HepG2 (cell line): ENCODE data around the gene CACNG1. TPM values are rescaled to one million over a fixed set of nuclear protein-coding genes. Genes with fewer than 3 reads are reported as not detected.

ENCODE experiments used
- ATAC-seq: fragments of 200-7000 bp; cut with Tn5 transposase; 3 replicates; pipeline ENCODE4 v1.9.1; 2020; ENCODE audit warnings: mild to moderate bottlenecking, moderate library complexity
- BruUV-seq: library from RNA; stranded (reverse); fragments of 400-500 nt; replicated peaks from 2 replicates; lab custom pipeline; 2021; lab: Mats Ljungman, UMichigan
- CTCF ChIA-PET: fragments of 300-600 bp; formaldehyde crosslinking; extraction: SDS; loops from one replicate; lab custom pipeline; 2021; ENCODE audit warnings: low total read pairs, inconsistent platforms, low intra/inter-chr PET ratio; lab: Yijun Ruan, JAX
- POLR2A ChIA-PET: fragments of 350-600 bp; sonication (Branson Sonifier 250); formaldehyde crosslinking; loops from one replicate; lab custom pipeline; 2020; ENCODE audit warnings: antibody characterized with exemption, inconsistent platforms; lab: Yijun Ruan, JAX
- DNase-seq: peaks from one replicate; pipeline ENCODE4 v3.0.0-alpha.2; 2015; ENCODE audit warnings: low spot score
- FAIRE-seq: peaks from 3 replicates; lab custom pipeline; 2011; peaks lifted over from hg19 to GRCh38; lab: Jason Lieb, UNC
- H2AFZ ChIP-seq: one replicate; pipeline ENCODE4 v1.6.1; 2011; ENCODE audit warnings: low read length, inconsistent platforms
- H3K27ac ChIP-seq: fragments of 300-600 bp; 3 replicates; pipeline ENCODE4 v1.8.0; 2011; ENCODE audit warnings: mixed run types, mild to moderate bottlenecking, mixed read lengths, low read length, inconsistent platforms; ENCODE audit not compliant: insufficient read depth; ENCODE audit errors: extremely low read length
- H3K27me3 ChIP-seq, 2 experiments: fragments of 200-600 bp in 1 of 2; 2 replicates in 1 of 2; 3 replicates in 1 of 2; pipeline versions ENCODE4 v1.6.0 to v1.8.0; 2011; ENCODE audit warnings: low read length in 2 of 2, mild to moderate bottlenecking in 2 of 2, moderate library complexity in 2 of 2, inconsistent platforms in 1 of 2; ENCODE audit not compliant: insufficient read depth in 2 of 2, control insufficient read depth in 1 of 2
- H3K36me3 ChIP-seq, 2 experiments: fragments of 200-600 bp in 1 of 2; replicated peaks in 1 of 2; 2 replicates in 1 of 2; 3 replicates in 1 of 2; pipeline versions ENCODE4 v1.5.1 to v1.8.0; 2011; ENCODE audit warnings: low read length in 2 of 2, inconsistent platforms in 1 of 2; ENCODE audit not compliant: insufficient read depth in 2 of 2, control insufficient read depth in 1 of 2
- H3K4me1 ChIP-seq: 2 replicates; pipeline ENCODE4 v1.5.1; 2012; ENCODE audit warnings: low read length, inconsistent platforms; ENCODE audit not compliant: insufficient read depth
- H3K4me2 ChIP-seq: 2 replicates; pipeline ENCODE4 v1.6.0; 2011; ENCODE audit warnings: low read depth, low read length, inconsistent platforms
- H3K4me3 ChIP-seq, 3 experiments: fragments of 200-600 bp in 1 of 3; sonication (generic), shearing (Covaris generic) in 1 of 3; replicated peaks in 1 of 3; 2 replicates each; pipeline ENCODE4 v1.5.1; 2011 to 2016; ENCODE audit warnings: low read length in 3 of 3, inconsistent platforms in 2 of 3, low read depth in 2 of 3, mild to moderate bottlenecking in 2 of 3, control low read depth in 1 of 3, mixed read lengths in 1 of 3; ENCODE audit not compliant: insufficient read depth in 1 of 3
- H3K79me2 ChIP-seq: one replicate; pipeline ENCODE4 v1.6.1; 2011; ENCODE audit warnings: low read length, inconsistent platforms; ENCODE audit not compliant: insufficient read depth
- H3K9ac ChIP-seq: 2 replicates; pipeline ENCODE4 v1.6.0; 2011; ENCODE audit warnings: mild to moderate bottlenecking, low read depth, low read length, inconsistent platforms; ENCODE audit not compliant: insufficient read depth
- H3K9me3 ChIP-seq: 2 replicates; pipeline ENCODE4 v1.5.1; 2012; ENCODE audit warnings: mild to moderate bottlenecking, low read length
- H4K20me1 ChIP-seq: 2 replicates; pipeline ENCODE4 v1.6.0; 2011; ENCODE audit warnings: inconsistent platforms, mild to moderate bottlenecking, low read length, moderate library complexity; ENCODE audit not compliant: insufficient read depth
- ARHGAP35 ChIP-seq: sonication (generic); formaldehyde crosslinking; IDR thresholded peaks from 2 replicates; pipeline ENCODE4 v1.9.0; 2022; ENCODE audit warnings: mild to moderate bottlenecking, inconsistent platforms, moderate library complexity, missing genetic modification reagents, borderline replicate concordance
- ELF1 ChIP-seq: sonication (generic); formaldehyde crosslinking; IDR thresholded peaks from 2 replicates; pipeline ENCODE4 v1.4.0; 2020; ENCODE audit warnings: missing genetic modification reagents
- GFI1 ChIP-seq: sonication (generic); formaldehyde crosslinking; IDR thresholded peaks from 2 replicates; pipeline ENCODE4 v1.5.0; 2020; ENCODE audit warnings: missing genetic modification reagents, mild to moderate bottlenecking, borderline replicate concordance
- GPN1 ChIP-seq: sonication (generic); formaldehyde crosslinking; IDR thresholded peaks from 2 replicates; pipeline ENCODE4 v1.5.1; 2020; ENCODE audit warnings: missing genetic modification reagents, borderline replicate concordance
- KAT8 ChIP-seq: IDR thresholded peaks from 2 replicates; pipeline ENCODE4 v1.6.1; 2016; ENCODE audit warnings: missing genetic modification reagents, missing compliant biosample characterization
- KDM1A ChIP-seq: IDR thresholded peaks from 2 replicates; pipeline ENCODE4 v1.6.1; 2016; ENCODE audit warnings: missing compliant biosample characterization
- KDM6A ChIP-seq: IDR thresholded peaks from 2 replicates; pipeline ENCODE4 v1.6.1; 2016; ENCODE audit warnings: low read depth
- PAF1 ChIP-seq: IDR thresholded peaks from 2 replicates; pipeline ENCODE4 v1.6.1; 2016; ENCODE audit warnings: missing genetic modification reagents, missing compliant biosample characterization
- RFXAP ChIP-seq: sonication (generic); formaldehyde crosslinking; IDR thresholded peaks from 2 replicates; pipeline ENCODE4 v1.4.0; 2020; ENCODE audit warnings: missing genetic modification reagents, borderline replicate concordance
- SP5 ChIP-seq: IDR thresholded peaks from 2 replicates; pipeline ENCODE4 v1.6.1; 2016; ENCODE audit warnings: low read depth, borderline replicate concordance
- ZKSCAN1 ChIP-seq: fragments of 150-350 bp; IDR thresholded peaks from 2 replicates; pipeline ENCODE4 v1.6.1; 2014; ENCODE audit warnings: low read length
- ZNF143 ChIP-seq: sonication (generic); formaldehyde crosslinking; IDR thresholded peaks from 2 replicates; pipeline ENCODE4 v1.4.0; 2020; ENCODE audit warnings: missing genetic modification reagents
- WGBS: methylation state at CpG from one replicate; pipeline ENCODE4 v1.1.6; 2017; ENCODE audit warnings: low lambda C conversion rate; 5-methylcytosine and 5-hydroxymethylcytosine counted together
- in situ Hi-C: cut with HindIII; loops from 2 replicates; pipeline ENCODE4 v1.10.0; 2017; ENCODE audit warnings: low pct_unique_long_range_greater_than_20kb; ENCODE audit not compliant: extremely low pct_ligation_motif_present
- intact Hi-C: fragments of 100-400 bp; cut with micrococcal nuclease; formaldehyde crosslinking; loops from one replicate; pipeline ENCODE4 v1.10.0; 2022; ENCODE audit not compliant: unreplicated experiment
- polyA plus RNA-seq, 8 experiments: library from polyadenylated mRNA; depleted of rRNA in 3 of 8; stranded (reverse) in 7 of 8; unstranded in 1 of 8; fragments of >200 nt; fragmentation: Illumina TruSeq in 4 of 8; extraction: Trizol in 4 of 8; gene quantifications; 2 replicates each; pipeline versions ENCODE4 v1.2.1 to v1.2.3, GENCODE V29; 2011 to 2016; ENCODE audit warnings: low read depth in 4 of 8, missing spikeins in 1 of 8, mixed read lengths in 1 of 8; ENCODE audit not compliant: insufficient read depth in 1 of 8
- total RNA-seq, 5 experiments: library from RNA; depleted of rRNA; stranded (reverse); fragments of >200 nt; fragmentation: Illumina TruSeq; extraction: Trizol; gene quantifications; 2 replicates each; pipeline ENCODE4 v1.2.3, GENCODE V29; 2016; ENCODE audit warnings: low read depth in 1 of 5
- TF ChIP-seq, protein P1 (sequence below): fragments of 450-650 bp; IDR thresholded peaks from 2 replicates; pipeline ENCODE4 v1.6.1; 2017
- TF ChIP-seq, protein P2 (sequence below): sonication (generic); formaldehyde crosslinking; conservative IDR thresholded peaks from 2 replicates; pipeline ENCODE4 v1.4.0; 2020; ENCODE audit warnings: missing genetic modification reagents
- TF ChIP-seq, protein P3 (sequence below): sonication (generic); formaldehyde crosslinking; IDR thresholded peaks from 2 replicates; pipeline ENCODE4 v1.4.0; 2020; ENCODE audit warnings: missing genetic modification reagents, mild to moderate bottlenecking, borderline replicate concordance

CACNG1 gene
- total and polyA plus RNA-seq, 2 of the 13 experiments (the other 11 are each of a cell fraction or from before 2014, with no cell fraction given) = not detected

DNA sequence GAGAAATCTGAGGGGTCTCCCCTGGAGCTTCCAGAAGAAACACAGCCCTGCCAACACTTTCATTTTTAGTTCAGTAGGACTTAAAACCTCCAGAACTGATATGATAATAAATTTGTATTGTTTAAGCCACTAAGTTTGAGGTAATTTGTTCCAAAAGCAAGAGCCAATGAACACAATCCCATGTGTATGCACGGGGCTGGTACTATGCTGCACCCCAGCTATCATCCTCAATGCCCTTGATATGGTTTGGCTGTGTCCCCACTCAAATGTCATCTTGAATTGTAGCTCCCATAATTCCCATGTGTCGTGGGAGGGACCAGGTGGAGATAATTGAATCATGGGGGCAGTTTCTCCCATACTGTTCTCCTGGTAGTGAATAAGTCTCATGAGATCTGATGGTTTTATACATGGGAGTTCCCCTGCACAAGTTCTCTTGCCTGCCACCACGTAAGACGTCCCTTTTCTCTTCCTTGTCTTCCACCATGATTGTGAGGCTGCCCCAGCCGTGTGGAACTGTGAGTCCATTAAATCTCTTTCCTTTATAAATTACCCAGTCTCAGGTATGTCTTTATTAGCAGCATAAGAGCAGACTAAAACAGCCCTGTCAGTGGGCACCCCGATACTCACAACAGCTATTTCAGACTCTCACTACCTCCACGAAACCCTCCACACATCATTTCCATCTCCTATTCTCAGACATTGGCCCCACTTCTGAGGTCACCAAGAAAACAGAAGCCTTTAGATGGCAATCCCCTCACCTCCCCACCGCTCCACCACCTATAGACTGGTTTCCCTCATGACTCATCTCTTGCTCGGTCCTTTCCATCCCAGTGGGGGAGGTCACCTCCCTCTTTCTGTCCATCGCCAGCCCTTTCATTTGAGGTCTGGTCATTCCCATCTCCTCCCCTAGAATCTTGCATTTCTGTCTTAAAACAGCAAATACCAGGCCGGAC is 8.9 kb upstream of the CACNG1 start (continued):
- TF ChIP-seq RFXAP = no peak
- no peak for TF ChIP-seq SP5 (CRISPR knock-in tag)
- TF ChIP-seq, protein P1, sequence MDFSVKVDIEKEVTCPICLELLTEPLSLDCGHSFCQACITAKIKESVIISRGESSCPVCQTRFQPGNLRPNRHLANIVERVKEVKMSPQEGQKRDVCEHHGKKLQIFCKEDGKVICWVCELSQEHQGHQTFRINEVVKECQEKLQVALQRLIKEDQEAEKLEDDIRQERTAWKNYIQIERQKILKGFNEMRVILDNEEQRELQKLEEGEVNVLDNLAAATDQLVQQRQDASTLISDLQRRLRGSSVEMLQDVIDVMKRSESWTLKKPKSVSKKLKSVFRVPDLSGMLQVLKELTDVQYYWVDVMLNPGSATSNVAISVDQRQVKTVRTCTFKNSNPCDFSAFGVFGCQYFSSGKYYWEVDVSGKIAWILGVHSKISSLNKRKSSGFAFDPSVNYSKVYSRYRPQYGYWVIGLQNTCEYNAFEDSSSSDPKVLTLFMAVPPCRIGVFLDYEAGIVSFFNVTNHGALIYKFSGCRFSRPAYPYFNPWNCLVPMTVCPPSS = no peak
- TF ChIP-seq PAF1 = no peak
- no peak for TF ChIP-seq ZNF143 (CRISPR knock-in tag)
- TF ChIP-seq ZKSCAN1 = no peak
- TF ChIP-seq, all 625 proteins: peak for 0

DNA sequence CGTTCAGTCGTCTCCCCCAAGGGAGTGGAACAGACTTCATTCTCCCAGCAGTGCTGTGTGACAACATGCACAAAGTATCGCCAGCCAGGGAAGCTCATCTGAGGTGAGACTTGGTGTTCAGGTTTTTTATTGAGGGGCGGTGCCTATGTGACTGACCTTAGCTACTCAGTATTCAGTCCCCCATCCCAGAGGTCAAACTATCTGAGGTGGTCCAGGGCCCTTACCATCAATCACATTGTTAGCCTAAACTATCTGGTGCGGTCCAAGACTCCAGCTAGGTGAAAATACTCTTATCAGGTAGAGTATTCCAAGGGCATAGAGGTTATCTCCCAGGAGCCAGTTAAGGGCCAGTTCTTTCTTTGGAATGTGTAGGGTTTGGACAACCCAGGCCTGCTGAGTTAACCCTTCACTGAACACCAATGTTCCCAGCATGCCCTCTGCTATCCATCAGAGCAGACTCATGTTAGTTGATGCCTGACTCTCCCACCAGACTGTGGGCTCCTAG is 5.4 kb upstream of the CACNG1 start:
- Histone ChIP-seq H2AFZ (no peak overlapping the region), H3K27ac (no peak overlapping the region), H3K9ac (no peak overlapping the region), H3K4me3 (no peak overlapping the region), H3K36me3 (no peaks in the 10 kb centered on the region), H3K9me3 (no peaks in the 10 kb centered on the region), H4K20me1 (no peaks in the 10 kb centered on the region), H3K79me2 (no peaks in the 10 kb centered on the region), H3K4me2 (no peak overlapping the region), H3K27me3 (peaks cover 5 to 29% of the 10 kb centered on the region in 2 experiments; a peak in 4 of 5 replicates), H3K4me1 (peaks cover 7% of the 10 kb centered on the region; the same call in 1 of the 2 replicates)
- ATAC-seq = no peak
- no peak for DNase-seq
- WGBS = 33% methylated on average over 2 of the region's 5 CpGs
- BruUV-seq = no TSS peak
- TF ChIP-seq KDM6A (CRISPR knock-in tag) (no peak), KAT8 (CRISPR knock-in tag) (no peak), GPN1 (CRISPR knock-in tag) (no peak), ELF1 (CRISPR knock-in tag) (no peak), ARHGAP35 (CRISPR knock-in tag) (no peak), KDM1A (CRISPR knock-in tag) (no peak), GFI1 (CRISPR knock-in tag) (no peak)
- TF ChIP-seq, protein P2, sequence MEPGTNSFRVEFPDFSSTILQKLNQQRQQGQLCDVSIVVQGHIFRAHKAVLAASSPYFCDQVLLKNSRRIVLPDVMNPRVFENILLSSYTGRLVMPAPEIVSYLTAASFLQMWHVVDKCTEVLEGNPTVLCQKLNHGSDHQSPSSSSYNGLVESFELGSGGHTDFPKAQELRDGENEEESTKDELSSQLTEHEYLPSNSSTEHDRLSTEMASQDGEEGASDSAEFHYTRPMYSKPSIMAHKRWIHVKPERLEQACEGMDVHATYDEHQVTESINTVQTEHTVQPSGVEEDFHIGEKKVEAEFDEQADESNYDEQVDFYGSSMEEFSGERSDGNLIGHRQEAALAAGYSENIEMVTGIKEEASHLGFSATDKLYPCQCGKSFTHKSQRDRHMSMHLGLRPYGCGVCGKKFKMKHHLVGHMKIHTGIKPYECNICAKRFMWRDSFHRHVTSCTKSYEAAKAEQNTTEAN (CRISPR knock-in tag) = no peak
- TF ChIP-seq, protein P3, sequence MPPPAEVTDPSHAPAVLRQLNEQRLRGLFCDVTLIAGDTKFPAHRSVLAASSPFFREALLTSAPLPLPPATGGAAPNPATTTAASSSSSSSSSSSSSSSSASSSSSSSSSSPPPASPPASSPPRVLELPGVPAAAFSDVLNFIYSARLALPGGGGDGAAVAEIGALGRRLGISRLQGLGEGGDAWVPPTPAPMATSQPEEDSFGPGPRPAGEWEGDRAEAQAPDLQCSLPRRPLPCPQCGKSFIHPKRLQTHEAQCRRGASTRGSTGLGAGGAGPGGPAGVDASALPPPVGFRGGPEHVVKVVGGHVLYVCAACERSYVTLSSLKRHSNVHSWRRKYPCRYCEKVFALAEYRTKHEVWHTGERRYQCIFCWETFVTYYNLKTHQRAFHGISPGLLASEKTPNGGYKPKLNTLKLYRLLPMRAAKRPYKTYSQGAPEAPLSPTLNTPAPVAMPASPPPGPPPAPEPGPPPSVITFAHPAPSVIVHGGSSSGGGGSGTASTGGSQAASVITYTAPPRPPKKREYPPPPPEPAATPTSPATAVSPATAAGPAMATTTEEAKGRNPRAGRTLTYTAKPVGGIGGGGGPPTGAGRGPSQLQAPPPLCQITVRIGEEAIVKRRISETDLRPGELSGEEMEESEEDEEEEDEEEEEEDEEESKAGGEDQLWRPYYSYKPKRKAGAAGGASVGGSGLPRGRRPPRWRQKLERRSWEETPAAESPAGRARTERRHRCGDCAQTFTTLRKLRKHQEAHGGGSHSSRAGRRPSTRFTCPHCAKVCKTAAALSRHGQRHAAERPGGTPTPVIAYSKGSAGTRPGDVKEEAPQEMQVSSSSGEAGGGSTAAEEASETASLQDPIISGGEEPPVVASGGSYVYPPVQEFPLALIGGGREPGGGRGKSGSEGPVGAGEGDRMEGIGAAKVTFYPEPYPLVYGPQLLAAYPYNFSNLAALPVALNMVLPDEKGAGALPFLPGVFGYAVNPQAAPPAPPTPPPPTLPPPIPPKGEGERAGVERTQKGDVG = no peak
- POLR2A ChIA-PET = no interaction called here
- no peak for FAIRE-seq
- CTCF ChIA-PET = no interaction called here
- intact Hi-C loops (no loop called here), in situ Hi-C loops (no loop called here)
